ENCODE data around the gene RHOF.

Gene RHOF

GRCh38 chr12:121738340-121738858 is 55.1 kb downstream of the RHOF start:
- no peak for DNase-seq

- no peak for DNase-seq
Measured at GRCh38 chr12:121733849-121734248, 59.6 kb downstream of the RHOF start.

DNA sequence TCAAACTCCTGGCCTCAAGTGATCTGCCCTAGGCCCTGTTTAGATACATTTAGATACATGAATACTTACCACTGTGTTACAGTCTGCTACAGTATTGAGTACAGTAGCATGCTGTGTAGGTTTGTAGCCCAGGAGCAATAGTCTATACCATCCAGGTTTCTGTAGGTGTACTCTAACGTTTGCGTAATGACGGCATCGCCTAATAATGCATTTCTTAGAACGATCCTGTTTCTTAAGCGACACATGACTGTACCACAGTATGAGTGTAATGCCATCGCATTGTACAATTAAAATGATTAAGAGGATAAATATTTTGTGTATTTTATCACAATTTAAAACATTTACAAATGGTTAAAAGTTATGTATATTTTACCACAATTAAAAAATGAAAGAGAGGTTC is 62.0 kb downstream of the RHOF start:
- DNase-seq = no peak

GRCh38 chr12:121729021-121729420 is 64.5 kb downstream of the RHOF start:
- no peak for DNase-seq

Data from activated CD4-positive, alpha-beta T cell treated with anti-CD3 and anti-CD28 coated beads for 48 hours (primary cell).